Measurements from ENCODE around the gene SLC24A1.

The SLC24A1 gene

GRCh38 chr15:65695081-65695480, 73.3 kb downstream of the SLC24A1 start:
- H3K9ac ChIP-seq (ENCODE audit: low read depth, low read length): no peak overlapping the region
- H3K27me3 ChIP-seq (ENCODE audit: control insufficient read depth, insufficient read depth, low read length): no peaks in the 10 kb centered on the region
- no peaks in the 10 kb centered on the region for H3K4me1 ChIP-seq (ENCODE audit: control insufficient read depth, insufficient read depth, low read length)
- no peaks in the 10 kb centered on the region for H3K36me3 ChIP-seq (ENCODE audit: control insufficient read depth, insufficient read depth, low read length)
- no peaks in the 10 kb centered on the region for H3K9me3 ChIP-seq (ENCODE audit: control insufficient read depth, insufficient read depth, low read length)
- H3K4me3 ChIP-seq (ENCODE audit: low read depth, low read length): no peak overlapping the region

Data from iPS-15b (cell line).